WTC11 (cell line): ENCODE measurements around the gene FCHSD2. TPM values are rescaled to one million over a fixed set of nuclear protein-coding genes. Genes with fewer than 3 reads are reported as not detected.

Source experiments
- ATAC-seq: fragments of 200-7000 bp; cut with Tn5 transposase; 2 replicates; pipeline ENCODE4 v1.10.0; 2021; ENCODE audit warnings: mild to moderate bottlenecking, moderate library complexity
- CTCF ChIA-PET: fragments of 300-600 bp; sonication (Branson Sonifier 250); formaldehyde crosslinking; loops from one replicate; lab custom pipeline; 2021; ENCODE audit warnings: antibody characterized with exemption; lab: Charles Lee
- POLR2A ChIA-PET: fragments of 350-600 bp; sonication (Branson Sonifier 250); formaldehyde crosslinking; loops from one replicate; lab custom pipeline; 2021; ENCODE audit warnings: antibody characterized with exemption; lab: Charles Lee
- DNase-seq: peaks from one replicate; pipeline ENCODE4 v3.0.0; 2021; ENCODE audit warnings: low spot score
- H3K27ac Mint-ChIP-seq: 2 replicates; pipeline ENCODE4 v1.8.0; 2021; ENCODE audit warnings: mixed read lengths
- H3K27me3 Mint-ChIP-seq: 2 replicates; pipeline ENCODE4 v1.8.0; 2021; ENCODE audit warnings: low read depth, mild to moderate bottlenecking, moderate library complexity, mixed read lengths
- H3K36me3 Mint-ChIP-seq: 2 replicates; pipeline ENCODE4 v1.8.0; 2021; ENCODE audit warnings: mixed read lengths
- H3K4me1 Mint-ChIP-seq: 2 replicates; pipeline ENCODE4 v1.8.0; 2022; ENCODE audit warnings: mixed read lengths
- H3K4me3 Mint-ChIP-seq: 2 replicates; pipeline ENCODE4 v1.8.0; 2021; ENCODE audit warnings: mild to moderate bottlenecking, moderate library complexity, mixed read lengths
- H3K9me3 Mint-ChIP-seq: 2 replicates; pipeline ENCODE4 v1.8.0; 2021; ENCODE audit warnings: mixed read lengths
- EMX1 ChIP-seq: fragments of 250-450 bp; sonication (Bioruptor Pico); IDR thresholded peaks from 2 replicates; pipeline ENCODE4 v1.8.0; 2021; ENCODE audit warnings: mild to moderate bottlenecking
- ETV6 ChIP-seq: sonication (generic); formaldehyde crosslinking; IDR thresholded peaks from 2 replicates; pipeline ENCODE4 v1.8.1; 2022; ENCODE audit warnings: mild to moderate bottlenecking, missing genetic modification reagents
- JAZF1 ChIP-seq: fragments of 250-450 bp; sonication (Bioruptor Pico); IDR thresholded peaks from 2 replicates; pipeline ENCODE4 v1.9.0; 2021; ENCODE audit warnings: moderate library complexity, mild to moderate bottlenecking, inconsistent platforms
- KAT7 ChIP-seq: sonication (generic); formaldehyde crosslinking; IDR thresholded peaks from 2 replicates; pipeline ENCODE4 v1.8.1; 2023; ENCODE audit warnings: missing genetic modification reagents, mild to moderate bottlenecking, borderline replicate concordance
- NFATC4 ChIP-seq: fragments of 250-450 bp; sonication (Bioruptor Pico); IDR thresholded peaks from 2 replicates; pipeline ENCODE4 v1.9.0; 2021; ENCODE audit warnings: mild to moderate bottlenecking
- OVOL2 ChIP-seq: fragments of 250-450 bp; sonication (Bioruptor Pico); IDR thresholded peaks from 2 replicates; pipeline ENCODE4 v1.9.0; 2021; ENCODE audit warnings: mild to moderate bottlenecking, borderline replicate concordance
- SOX15 ChIP-seq: fragments of 250-450 bp; sonication (Bioruptor Pico); IDR thresholded peaks from 2 replicates; pipeline ENCODE4 v1.9.0; 2021; ENCODE audit warnings: mild to moderate bottlenecking
- ZBTB21 ChIP-seq: sonication (generic); formaldehyde crosslinking; IDR thresholded peaks from 2 replicates; pipeline ENCODE4 v1.8.1; 2023; ENCODE audit warnings: mild to moderate bottlenecking, missing genetic modification reagents, borderline replicate concordance
- ZNF219 ChIP-seq: sonication (generic); formaldehyde crosslinking; IDR thresholded peaks from 2 replicates; pipeline ENCODE4 v1.8.0; 2023; ENCODE audit warnings: missing genetic modification reagents, mild to moderate bottlenecking, borderline replicate concordance
- total RNA-seq: library from RNA; stranded (reverse); gene quantifications from 3 replicates; pipeline ENCODE4 v1.2.3, GENCODE V29; 2021
- TF ChIP-seq, protein P1 (sequence below): fragments of 250-450 bp; sonication (Bioruptor Pico); IDR thresholded peaks from 2 replicates; pipeline ENCODE4 v1.9.0; 2021; ENCODE audit warnings: mild to moderate bottlenecking
- TF ChIP-seq, protein P2 (sequence below): sonication (generic); formaldehyde crosslinking; IDR thresholded peaks from 2 replicates; pipeline ENCODE4 v1.8.1; 2023; ENCODE audit warnings: mild to moderate bottlenecking, missing genetic modification reagents
- TF ChIP-seq, protein P3 (sequence below): sonication (generic); formaldehyde crosslinking; IDR thresholded peaks from 2 replicates; pipeline ENCODE4 v1.8.0; 2022; ENCODE audit warnings: missing genetic modification reagents
- TF ChIP-seq, protein P4 (sequence below): sonication (generic); formaldehyde crosslinking; IDR thresholded peaks from 2 replicates; pipeline ENCODE4 v1.8.1; 2023; ENCODE audit warnings: mild to moderate bottlenecking, missing genetic modification reagents
- TF ChIP-seq, protein P5 (sequence below): fragments of 250-450 bp; sonication (Bioruptor Pico); IDR thresholded peaks from 2 replicates; pipeline ENCODE4 v1.9.0; 2021; ENCODE audit warnings: moderate library complexity, mild to moderate bottlenecking, inconsistent platforms, borderline replicate concordance
- TF ChIP-seq, protein P6 (sequence below): sonication (generic); formaldehyde crosslinking; IDR thresholded peaks from 2 replicates; pipeline ENCODE4 v1.8.0; 2022; ENCODE audit warnings: mild to moderate bottlenecking, missing genetic modification reagents
- TF ChIP-seq, protein P7 (sequence below): sonication (generic); formaldehyde crosslinking; IDR thresholded peaks from 2 replicates; pipeline ENCODE4 v1.8.0; 2023; ENCODE audit warnings: mild to moderate bottlenecking, missing genetic modification reagents

The FCHSD2 gene
- total RNA-seq, 1 experiment from 2014 or later = 10.1 TPM

DNA sequence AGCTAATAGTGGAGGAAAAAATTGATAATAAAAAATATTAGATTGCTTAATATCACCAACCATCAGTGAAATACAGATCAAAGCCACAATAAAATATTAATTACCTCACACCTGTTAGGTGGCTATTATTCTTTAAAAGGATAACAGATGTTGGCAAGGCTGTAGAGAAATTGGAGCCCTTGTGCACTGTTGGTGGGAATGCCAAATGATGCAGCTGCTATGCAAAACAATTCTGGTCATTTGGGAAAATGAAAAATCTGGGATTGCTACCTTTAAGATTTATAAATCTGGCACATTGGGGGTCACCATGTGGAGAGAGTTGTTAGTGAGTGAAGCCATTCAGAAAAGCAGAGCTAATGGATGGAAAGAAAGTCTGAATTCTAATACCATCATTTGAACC lies 143.4 kb downstream of the FCHSD2 start (continued):
- no peak for TF ChIP-seq ZBTB21 (CRISPR knock-in tag)
- no peak for TF ChIP-seq OVOL2 (CRISPR knock-in tag)
- TF ChIP-seq, protein P1, sequence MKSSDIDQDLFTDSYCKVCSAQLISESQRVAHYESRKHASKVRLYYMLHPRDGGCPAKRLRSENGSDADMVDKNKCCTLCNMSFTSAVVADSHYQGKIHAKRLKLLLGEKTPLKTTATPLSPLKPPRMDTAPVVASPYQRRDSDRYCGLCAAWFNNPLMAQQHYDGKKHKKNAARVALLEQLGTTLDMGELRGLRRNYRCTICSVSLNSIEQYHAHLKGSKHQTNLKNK (CRISPR knock-in tag) = no peak
- TF ChIP-seq, protein P2, sequence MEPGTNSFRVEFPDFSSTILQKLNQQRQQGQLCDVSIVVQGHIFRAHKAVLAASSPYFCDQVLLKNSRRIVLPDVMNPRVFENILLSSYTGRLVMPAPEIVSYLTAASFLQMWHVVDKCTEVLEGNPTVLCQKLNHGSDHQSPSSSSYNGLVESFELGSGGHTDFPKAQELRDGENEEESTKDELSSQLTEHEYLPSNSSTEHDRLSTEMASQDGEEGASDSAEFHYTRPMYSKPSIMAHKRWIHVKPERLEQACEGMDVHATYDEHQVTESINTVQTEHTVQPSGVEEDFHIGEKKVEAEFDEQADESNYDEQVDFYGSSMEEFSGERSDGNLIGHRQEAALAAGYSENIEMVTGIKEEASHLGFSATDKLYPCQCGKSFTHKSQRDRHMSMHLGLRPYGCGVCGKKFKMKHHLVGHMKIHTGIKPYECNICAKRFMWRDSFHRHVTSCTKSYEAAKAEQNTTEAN (CRISPR knock-in tag) = no peak
- TF ChIP-seq, protein P3, sequence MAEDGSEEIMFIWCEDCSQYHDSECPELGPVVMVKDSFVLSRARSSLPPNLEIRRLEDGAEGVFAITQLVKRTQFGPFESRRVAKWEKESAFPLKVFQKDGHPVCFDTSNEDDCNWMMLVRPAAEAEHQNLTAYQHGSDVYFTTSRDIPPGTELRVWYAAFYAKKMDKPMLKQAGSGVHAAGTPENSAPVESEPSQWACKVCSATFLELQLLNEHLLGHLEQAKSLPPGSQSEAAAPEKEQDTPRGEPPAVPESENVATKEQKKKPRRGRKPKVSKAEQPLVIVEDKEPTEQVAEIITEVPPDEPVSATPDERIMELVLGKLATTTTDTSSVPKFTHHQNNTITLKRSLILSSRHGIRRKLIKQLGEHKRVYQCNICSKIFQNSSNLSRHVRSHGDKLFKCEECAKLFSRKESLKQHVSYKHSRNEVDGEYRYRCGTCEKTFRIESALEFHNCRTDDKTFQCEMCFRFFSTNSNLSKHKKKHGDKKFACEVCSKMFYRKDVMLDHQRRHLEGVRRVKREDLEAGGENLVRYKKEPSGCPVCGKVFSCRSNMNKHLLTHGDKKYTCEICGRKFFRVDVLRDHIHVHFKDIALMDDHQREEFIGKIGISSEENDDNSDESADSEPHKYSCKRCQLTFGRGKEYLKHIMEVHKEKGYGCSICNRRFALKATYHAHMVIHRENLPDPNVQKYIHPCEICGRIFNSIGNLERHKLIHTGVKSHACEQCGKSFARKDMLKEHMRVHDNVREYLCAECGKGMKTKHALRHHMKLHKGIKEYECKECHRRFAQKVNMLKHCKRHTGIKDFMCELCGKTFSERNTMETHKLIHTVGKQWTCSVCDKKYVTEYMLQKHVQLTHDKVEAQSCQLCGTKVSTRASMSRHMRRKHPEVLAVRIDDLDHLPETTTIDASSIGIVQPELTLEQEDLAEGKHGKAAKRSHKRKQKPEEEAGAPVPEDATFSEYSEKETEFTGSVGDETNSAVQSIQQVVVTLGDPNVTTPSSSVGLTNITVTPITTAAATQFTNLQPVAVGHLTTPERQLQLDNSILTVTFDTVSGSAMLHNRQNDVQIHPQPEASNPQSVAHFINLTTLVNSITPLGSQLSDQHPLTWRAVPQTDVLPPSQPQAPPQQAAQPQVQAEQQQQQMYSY (CRISPR knock-in tag) = no peak

DNA sequence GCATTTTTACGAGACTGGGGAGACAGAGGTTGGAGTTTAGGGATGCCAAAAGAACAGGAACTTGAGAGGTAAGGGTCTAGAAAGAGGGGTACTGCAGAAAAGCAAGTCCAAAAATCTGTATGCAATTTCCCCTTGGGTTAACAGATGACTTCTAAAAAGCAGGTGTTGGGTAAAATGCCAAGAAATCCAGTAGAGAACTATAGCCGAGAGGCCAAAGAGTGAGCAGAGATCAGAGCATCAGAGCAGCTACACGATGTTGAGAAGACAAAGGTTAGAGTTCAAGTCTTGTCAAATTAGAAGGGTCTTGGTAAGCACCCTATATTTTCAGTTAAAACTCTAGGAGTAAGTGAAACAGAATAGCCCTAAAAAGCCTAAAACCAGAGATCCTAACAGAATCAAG lies 145.2 kb downstream of the FCHSD2 start:
- DNase-seq = no peak
- H3K4me1 Mint-ChIP-seq = no peaks in the 10 kb centered on the region
- H3K27me3 Mint-ChIP-seq = no peaks in the 10 kb centered on the region
- POLR2A ChIA-PET = no interaction called here
- H3K4me3 Mint-ChIP-seq = no peak overlapping the region
- no peaks in the 10 kb centered on the region for H3K36me3 Mint-ChIP-seq
- TF ChIP-seq JAZF1 = no peak
- TF ChIP-seq, protein P4, sequence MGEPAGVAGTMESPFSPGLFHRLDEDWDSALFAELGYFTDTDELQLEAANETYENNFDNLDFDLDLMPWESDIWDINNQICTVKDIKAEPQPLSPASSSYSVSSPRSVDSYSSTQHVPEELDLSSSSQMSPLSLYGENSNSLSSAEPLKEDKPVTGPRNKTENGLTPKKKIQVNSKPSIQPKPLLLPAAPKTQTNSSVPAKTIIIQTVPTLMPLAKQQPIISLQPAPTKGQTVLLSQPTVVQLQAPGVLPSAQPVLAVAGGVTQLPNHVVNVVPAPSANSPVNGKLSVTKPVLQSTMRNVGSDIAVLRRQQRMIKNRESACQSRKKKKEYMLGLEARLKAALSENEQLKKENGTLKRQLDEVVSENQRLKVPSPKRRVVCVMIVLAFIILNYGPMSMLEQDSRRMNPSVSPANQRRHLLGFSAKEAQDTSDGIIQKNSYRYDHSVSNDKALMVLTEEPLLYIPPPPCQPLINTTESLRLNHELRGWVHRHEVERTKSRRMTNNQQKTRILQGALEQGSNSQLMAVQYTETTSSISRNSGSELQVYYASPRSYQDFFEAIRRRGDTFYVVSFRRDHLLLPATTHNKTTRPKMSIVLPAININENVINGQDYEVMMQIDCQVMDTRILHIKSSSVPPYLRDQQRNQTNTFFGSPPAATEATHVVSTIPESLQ = no peak
- TF ChIP-seq ZNF219 (CRISPR knock-in tag) = no peak
- no peak for TF ChIP-seq EMX1 (CRISPR knock-in tag)
- TF ChIP-seq ETV6 = no peak
- TF ChIP-seq KAT7 (CRISPR knock-in tag) = no peak
- TF ChIP-seq, protein P5, sequence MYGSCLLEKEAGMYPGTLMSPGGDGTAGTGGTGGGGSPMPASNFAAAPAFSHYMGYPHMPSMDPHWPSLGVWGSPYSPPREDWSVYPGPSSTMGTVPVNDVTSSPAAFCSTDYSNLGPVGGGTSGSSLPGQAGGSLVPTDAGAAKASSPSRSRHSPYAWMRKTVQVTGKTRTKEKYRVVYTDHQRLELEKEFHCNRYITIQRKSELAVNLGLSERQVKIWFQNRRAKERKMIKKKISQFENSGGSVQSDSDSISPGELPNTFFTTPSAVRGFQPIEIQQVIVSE = no peak
- no peak for TF ChIP-seq NFATC4 (CRISPR knock-in tag)
- TF ChIP-seq SOX15 (CRISPR knock-in tag) = no peak
- TF ChIP-seq, protein P6, sequence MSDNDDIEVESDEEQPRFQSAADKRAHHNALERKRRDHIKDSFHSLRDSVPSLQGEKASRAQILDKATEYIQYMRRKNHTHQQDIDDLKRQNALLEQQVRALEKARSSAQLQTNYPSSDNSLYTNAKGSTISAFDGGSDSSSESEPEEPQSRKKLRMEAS (CRISPR knock-in tag) = no peak
- no peak for TF ChIP-seq OVOL2 (CRISPR knock-in tag)
- TF ChIP-seq, protein P3 (CRISPR knock-in tag) = no peak
- TF ChIP-seq, protein P7, sequence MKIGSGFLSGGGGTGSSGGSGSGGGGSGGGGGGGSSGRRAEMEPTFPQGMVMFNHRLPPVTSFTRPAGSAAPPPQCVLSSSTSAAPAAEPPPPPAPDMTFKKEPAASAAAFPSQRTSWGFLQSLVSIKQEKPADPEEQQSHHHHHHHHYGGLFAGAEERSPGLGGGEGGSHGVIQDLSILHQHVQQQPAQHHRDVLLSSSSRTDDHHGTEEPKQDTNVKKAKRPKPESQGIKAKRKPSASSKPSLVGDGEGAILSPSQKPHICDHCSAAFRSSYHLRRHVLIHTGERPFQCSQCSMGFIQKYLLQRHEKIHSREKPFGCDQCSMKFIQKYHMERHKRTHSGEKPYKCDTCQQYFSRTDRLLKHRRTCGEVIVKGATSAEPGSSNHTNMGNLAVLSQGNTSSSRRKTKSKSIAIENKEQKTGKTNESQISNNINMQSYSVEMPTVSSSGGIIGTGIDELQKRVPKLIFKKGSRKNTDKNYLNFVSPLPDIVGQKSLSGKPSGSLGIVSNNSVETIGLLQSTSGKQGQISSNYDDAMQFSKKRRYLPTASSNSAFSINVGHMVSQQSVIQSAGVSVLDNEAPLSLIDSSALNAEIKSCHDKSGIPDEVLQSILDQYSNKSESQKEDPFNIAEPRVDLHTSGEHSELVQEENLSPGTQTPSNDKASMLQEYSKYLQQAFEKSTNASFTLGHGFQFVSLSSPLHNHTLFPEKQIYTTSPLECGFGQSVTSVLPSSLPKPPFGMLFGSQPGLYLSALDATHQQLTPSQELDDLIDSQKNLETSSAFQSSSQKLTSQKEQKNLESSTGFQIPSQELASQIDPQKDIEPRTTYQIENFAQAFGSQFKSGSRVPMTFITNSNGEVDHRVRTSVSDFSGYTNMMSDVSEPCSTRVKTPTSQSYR (CRISPR knock-in tag) = no peak
- ATAC-seq = no peak
- CTCF ChIA-PET = no interaction called here
- no peaks in the 10 kb centered on the region for H3K9me3 Mint-ChIP-seq
- H3K27ac Mint-ChIP-seq = no peak overlapping the region
